HuH-7.5 (cell line): ENCODE measurements around the gene NPC1.

Experiments used
- DNase-seq: peaks from one replicate; pipeline ENCODE4 v3.0.0; 2011; ENCODE audit warnings: low spot score

NPC1 gene

DNA sequence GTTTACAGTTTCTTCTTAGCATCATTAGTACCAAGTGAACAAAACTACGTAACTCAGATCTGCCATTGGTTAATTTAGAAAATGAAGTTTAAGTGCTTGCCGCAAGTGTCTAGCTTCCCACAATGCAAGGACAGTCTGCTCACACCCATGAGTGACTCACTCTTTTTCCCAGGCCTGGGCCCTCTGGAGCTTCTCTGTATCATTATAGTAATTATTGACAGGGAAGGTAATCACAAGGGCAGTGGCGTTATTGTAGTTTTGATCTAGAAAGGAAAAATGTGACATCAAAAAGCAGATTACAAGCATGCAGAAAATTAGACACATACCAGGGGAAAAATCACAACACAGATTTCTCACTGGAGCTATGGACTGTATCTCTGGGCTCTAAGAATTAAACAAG lies 38.5 kb downstream of the NPC1 start:
- DNase-seq = no peak

DNA sequence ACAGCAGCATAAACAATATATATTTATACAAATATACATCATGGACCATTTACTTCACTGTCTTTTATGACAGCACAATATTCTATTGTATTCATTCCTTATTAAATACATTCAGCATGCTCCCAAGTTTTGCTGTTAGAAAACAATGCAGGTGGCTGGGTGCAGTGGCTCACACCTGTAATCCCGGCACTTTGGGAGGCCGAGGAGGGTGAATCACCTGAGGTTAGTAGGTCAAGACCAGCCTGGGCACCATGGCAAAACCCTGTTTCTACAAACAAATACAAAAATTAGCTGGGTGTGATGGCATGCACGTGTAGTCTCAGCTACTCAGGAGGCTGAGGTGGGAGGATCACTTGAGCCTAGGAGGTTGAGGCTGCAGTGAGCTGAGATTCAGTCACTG lies 39.0 kb downstream of the NPC1 start:
- DNase-seq = no peak

DNA sequence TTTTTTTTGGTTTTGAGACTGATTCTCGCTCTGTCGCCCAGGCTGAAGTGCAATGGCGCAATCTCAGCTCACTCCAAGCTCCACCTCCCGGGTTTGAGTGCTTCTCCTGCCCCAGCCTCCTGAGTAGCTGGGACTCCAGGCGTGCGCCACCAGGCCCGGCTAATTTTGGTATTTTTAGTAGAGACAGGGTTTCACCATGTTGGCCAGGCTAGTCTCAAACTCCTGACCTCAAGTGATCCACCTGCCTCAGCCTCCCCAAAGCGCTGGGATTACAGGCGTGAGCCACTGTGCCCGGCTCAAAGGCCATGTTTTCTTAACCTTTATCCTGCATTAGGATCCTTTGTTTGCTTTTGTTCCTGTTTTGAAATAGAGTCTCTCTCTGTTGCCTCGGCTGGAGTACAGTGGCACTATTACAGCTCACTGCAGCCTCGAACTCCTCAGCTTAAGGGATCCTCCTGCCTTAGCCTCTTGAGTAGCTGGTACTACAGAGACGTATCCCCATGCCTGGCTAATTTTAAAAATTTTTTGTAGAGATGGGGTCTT lies 41.0 kb downstream of the NPC1 start:
- no peak for DNase-seq

DNA sequence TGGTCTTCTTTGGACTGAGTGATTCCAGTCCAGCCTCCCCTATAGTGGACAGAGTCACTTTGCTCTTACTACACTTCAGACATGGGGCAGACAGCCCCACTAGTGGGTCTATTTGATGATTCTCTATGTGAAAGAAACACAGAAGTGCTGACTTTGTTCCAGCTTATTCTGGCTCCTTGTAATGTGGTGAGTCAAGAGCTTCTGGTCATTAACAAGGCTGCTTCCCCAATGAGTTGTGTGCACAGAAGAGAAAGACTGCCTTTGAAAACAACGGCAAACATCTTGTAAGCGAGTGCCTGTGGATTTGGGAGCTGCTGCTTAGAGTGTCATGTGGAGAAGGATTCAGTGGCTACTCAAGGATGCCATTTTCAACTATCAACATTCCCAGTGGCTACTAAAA lies 43.8 kb downstream of the NPC1 start:
- no peak for DNase-seq

DNA sequence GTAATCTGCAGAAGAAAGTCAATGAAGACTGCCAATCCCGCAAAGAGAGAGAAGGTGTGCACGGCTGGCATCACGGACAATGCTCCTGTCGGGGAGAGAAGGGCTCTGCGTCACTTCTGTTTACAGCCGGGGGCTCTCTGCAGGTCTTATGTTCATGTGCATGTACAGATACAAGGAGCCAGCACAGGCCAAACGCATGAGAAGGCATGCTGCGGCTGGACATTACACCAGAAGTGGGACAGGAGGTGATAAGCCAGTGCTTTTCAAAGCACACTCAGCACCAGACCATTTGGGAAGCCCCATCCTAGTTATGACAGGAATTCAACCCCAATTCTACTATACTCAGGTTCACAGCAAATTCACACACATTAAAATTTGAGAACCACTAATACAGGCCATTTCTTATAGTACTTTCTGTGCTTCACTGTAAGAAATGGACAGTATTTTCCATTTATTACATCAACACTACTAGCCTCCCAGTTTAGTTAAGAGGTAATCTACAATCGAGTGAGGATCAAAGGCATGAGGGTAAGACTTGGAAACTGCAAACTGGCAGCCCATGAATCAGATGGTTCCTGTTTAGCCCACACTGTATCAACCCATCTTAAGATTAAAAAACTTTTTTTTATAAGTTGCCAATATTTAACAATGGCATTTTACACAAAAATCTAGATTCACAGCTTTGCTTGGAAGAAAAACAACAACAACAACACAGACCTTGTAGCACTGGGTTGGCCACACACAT lies 44.8 kb downstream of the NPC1 start:
- DNase-seq = no peak

DNA sequence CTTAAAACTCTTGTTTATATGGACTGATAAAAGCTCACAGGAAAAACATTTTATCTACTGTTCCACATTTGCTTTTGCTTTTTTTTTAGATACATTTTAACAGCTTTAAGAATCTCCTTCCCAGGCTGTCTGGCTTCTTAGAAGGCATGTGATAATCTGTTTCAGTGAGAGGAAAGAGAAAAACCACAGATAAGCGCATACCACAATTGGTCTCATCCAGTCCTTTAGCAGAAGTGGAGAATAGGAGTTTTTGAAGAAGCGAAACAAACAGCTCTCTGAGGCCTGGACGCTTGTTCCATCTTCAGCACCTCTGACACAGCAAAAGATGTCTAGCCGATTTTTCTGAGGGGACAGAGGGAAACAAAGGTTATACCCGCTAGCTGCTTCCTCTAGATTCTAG lies 45.4 kb downstream of the NPC1 start:
- DNase-seq = no peak

DNA sequence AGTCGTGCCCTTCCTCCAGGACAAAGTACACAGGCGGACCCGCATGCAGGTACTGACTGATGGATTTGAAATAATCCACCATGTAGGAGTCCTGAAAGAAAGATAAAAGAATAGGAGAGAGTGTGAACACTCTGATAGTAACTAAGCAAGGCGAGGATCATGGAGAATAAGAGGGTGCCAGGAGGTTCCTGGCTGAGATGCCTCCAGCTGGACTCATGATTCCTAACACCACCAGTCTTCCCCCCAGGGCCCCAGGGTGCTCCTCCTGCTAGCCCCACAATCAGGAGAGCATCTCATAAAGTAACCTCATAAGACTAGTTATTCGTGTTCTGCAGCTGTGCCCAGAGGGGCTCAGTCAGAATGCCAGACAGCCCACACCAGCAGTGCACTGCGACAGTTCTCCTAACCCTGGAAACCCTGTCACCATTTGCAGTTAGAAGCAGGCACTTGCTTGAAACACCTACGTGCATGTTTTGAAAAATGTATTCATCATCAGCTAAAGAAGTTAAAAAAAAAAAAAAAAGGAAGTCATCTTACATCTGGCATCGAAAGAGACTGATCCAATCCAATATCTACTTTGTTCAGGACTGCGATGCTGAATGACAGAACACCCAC lies 46.3 kb downstream of the NPC1 start:
- DNase-seq = no peak

DNA sequence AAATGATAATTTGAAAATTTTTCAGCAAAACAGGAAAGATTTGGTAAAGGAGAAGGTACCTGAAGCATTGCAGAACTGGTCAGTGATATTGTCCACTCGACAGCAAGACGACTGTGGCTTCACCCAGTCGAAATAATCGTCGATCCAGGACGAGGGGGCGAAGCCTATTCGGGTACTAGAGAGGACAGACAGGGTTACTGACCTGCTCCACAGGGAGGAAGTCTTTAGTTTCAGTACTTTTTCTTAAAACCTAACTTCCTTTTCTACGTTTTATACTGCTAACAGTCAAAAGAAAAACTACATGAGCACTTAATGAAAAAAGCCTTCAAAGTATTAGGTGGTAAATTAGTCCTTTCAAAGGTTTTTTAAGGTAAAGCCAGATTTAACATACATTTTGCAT lies 47.0 kb downstream of the NPC1 start:
- no peak for DNase-seq

DNA sequence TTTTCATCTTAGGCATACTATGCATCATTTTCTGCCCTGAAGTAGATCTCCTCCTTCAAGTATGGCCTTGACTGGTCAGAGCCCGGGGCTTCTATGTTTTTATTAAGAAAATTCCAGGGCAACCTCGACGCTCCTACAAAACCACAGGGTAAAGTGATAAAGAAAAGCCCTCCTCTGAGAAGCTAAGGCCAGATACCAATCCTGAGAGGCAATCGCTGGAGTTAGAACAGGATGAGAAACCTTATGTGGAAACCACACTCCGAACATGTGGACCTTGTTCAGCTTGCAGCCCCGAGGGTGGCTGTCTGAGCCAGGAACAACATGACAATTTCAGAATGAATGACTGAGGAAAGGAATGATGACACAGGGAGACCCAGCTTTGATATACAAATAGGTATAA lies 47.4 kb downstream of the NPC1 start:
- no peak for DNase-seq

DNA sequence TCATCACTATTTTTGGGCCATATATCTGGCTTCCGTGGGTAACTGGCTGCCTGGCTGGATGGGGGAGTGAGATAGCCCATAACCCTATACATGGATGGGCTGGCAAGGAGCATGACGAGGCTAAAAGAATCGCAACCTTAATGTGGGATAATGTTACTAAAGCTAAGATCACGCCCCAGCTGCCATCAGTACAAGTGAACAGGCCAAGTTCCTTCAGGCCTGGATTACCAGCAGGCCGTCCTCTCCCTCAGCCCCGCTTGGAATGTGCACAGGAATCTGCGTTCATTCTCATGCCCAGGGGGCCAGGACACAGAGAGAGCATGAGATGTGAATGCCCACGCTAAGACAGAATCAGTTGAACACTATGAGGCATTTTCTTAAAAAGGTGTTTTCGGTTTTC lies 48.3 kb downstream of the NPC1 start:
- DNase-seq = no peak

DNA sequence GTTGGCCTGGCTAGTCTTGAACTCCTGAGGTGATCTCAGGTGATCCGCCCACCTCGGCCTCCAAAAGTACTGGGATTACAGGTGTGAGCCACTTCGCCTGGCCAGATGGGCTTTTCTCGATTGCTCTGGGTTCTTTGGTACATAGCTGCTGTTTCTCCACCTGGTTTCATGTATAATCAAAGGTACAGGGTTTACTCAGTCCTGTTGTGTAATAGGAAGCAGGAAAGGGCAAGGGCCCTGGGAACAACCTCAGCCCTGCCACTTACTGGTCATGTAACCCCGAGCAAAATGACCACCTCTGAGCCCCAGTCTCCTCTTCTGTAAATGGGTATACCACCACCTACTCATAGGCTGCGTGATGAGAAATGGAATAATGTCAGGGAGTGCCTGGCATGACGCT lies 49.0 kb downstream of the NPC1 start:
- DNase-seq = no peak

DNA sequence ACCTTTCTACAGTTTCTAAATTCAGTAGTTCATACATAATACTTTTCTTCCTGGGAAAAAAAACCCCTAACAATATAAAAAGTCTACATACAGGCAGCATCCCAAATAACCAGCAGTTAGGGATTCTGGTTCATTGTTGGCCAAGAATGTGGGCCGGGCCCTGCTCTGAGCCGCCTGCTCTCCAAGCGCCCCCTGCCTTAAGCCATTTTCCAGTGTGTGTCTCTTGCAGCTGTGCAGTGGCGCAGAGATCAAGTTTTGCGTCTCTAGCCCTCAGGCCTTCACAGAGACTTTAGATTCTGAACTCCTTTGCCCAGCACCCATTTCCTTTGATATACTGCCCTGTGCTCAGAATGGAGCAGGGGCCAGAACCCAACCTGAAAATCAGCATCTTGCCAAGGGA lies 50.1 kb downstream of the NPC1 start:
- no peak for DNase-seq

DNA sequence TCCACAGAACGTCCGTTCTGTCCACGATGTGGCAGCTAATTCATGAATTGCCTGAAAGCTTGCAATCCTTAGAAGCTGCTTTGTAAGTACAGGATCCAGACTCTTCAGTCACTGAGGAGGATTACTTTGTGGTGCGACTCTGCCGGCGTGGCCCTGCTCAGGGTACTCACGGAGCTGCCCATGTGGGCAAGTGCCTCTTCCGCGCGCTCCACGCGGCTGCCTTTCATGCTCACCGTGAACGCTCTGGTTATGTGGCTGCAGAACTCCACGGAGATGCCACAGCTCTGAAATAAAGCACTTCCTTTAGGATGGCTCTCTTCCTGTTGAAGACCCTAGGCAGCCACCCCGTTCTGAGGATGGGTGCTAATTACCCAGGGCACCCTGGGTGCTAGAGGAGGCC lies 52.0 kb downstream of the NPC1 start:
- DNase-seq = no peak

DNA sequence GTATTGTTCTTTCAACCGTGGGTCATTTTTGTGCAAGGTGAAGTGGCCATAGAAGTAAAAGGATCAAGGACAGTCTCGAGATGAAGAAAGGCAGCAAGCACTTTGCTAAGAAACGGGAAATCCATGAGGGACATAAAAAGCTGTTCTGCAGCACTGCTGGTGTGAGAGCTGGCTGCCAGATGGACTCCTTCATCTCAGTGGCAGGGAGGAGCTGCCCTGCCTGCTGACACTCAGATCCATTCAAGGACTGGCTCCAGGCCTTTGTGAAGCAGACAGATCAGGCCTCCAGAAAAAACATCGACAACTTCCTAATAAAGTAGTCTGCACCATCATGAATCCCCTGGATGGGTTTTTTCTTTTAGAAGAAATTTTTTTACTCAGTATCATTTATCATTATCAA lies 53.5 kb downstream of the NPC1 start:
- no peak for DNase-seq

DNA sequence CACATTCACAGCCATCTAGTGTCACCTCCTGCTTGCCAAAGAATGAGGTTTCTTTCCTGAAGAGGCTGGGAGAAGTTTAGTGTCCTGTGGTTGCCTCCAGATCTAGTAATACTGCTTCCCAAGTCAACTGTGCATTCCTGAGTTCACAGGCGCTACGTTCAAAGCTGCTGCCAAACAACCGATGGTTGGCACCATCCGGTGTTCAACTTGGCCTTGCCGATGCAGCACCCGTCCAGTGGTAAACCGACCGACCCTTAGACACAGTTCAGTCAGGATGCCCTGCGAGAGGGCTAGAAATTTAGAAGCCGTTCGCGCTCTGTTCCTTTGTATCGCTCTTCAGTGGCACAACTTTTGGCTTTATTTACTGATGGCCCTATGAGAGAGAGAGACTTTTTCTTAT lies 54.4 kb downstream of the NPC1 start:
- no peak for DNase-seq

DNA sequence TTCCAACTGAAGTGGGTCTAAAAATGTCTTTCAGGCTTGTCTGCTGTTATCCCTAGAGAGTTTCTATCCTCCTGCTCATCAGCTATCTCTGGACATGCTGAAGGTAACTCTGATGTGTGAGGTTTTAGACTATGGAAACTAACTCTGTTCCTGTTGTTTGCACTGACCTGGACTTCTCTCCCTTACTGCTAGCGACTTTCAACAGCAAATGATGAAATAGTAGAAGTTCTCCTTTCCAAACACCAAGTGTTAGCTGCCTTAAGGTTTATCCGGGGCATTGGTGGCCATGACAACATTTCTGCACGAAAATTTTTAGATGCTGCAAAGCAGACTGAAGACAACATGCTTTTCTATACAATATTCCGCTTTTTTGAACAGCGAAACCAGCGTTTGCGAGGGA lies 56.1 kb downstream of the NPC1 start:
- DNase-seq = no peak

DNA sequence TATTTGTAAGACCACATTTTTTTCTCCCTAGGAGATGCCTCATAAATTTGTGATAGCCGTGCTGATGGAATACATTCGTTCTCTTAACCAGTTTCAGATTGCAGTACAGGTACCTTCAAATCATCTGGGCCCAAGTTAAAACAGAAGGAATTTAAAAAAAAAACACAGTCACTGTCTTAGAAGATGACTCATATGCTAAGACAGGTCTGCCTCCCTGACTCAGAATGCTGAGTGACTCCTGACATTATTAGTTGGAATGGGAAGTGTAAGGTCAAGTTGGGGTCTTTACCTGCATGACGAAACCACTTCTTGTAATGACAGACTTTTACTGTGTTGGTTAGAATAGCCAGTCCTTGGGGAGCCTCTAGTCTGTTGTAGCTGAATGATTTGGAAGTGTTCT lies 56.7 kb downstream of the NPC1 start:
- DNase-seq = no peak

DNA sequence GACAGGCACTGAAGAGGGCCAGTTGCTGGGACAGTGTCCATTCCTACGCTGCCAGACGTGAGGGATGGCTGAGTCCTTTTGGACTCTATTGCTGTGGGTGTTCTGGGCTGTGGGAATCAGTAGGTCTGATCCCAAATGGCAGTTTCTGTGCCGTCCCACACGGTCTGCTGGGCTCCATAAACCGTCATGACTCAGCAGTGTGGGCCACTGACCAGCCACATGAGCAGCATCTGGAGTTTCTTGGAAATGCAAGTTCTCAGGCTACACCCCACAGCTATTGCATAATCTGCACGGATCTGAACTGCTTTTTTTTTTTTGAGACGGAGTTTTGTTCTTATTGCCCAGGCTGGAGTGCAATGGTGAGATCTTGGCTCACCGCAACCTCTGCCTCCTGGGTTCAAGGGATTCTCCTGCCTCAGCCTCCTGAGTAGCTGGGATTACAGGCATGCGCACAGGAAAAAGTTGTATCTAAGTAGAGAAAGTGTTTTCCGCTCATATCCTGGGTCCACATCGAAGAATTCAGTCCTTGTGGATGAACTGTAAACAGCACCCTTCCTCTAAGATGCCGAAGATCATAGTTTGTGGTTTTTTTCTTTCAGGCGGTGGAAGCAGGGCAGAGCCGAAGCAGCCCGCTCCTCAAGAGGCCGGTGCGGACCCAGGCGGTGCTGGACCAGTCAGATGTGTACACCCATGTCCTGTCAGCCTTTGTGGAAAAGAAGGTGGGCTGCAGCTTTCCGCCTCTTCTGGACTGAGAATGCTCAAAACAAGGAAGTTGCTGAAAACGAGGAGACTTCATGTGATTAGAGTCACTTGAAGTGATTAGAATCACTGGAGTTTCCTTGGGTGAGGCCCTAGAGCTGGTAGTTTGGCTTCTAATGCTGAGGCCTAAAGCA lies 57.5 kb downstream of the NPC1 start:
- no peak for DNase-seq

DNA sequence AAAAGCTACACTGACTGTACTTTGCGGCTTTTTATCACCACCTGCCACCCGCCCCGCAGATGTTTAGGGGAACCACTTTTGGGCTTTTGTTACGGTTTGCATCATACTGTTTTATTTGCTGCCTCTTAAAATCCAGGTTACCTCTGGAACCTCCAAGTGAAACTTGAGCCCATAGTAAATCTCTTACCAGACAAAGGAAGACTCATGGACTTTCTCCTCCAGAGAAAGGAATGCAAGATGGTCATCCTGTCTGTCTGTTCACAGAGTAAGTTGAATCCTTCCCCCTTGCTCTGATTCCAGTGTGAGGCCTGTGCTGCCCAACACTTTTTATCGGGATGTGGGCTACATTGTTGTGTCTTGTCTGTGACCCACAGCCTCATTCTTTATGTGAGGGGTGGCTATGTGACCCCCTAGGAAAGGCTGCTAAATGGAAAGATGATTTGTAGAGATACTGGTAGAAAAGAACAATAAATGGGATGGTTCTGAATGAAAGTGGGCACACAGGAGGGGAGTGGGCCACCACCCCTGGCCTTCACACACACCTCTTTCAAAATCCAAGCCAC lies 59.7 kb downstream of the NPC1 start:
- DNase-seq = no peak

DNA sequence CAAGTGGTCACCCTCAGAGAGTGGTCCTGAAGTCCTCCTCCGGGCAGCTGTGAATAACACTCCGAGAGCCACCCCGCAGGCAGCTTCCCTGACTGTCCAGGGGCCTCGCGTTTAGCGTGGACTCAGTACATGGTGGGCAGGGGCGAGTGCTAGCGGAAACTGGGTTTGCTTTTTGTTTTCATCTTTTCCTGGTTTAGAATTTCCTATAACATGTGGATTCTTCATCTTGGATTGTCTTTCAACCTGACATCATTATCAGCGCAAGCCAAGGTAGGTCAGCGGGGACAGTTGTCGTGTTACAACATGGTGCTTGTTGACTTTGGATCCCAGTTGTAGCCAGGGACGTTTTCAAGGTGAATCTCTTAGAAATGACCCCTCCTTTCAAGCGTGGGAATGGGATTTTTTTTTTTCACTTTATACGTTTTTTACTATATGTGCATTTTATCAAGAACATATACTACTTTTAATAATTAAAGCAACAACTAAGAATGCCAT lies 62.0 kb downstream of the NPC1 start:
- no peak for DNase-seq

DNA sequence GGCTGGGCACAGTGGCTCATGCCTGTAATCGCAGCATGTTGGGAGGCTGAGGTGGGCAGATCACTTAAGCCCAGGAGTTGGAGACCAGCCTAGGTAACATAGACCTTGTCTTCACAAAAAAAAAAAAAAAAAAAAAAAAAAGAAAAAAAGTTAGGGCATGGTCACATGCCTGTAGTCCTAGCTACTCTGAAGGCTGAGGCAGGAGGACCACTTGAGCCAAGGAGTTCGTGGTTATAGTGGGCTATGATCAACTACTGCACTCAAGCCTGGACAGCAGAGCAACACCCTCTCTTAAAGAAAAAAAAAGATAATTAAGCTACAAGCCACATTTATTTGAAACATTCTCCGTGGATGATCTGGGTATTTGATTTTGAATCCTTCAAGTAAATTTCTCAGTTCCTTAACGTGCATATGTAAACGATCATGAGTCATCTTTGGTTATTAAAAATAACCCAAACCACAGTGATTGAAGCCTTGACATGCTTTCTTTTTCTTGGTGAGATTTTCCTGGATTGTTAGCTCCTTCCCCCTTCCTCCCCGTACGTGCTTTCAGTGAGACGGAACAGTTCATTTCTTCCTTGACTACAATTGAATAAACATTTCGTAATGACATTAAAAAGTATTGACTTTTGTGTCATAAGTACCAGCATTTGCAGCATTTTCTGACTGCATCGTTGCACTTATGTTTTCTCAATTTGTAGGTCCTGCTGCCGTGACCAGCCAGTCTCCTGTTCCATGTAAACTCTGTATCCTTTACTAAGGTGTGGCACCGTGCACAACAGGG lies 62.7 kb downstream of the NPC1 start:
- no peak for DNase-seq

DNA sequence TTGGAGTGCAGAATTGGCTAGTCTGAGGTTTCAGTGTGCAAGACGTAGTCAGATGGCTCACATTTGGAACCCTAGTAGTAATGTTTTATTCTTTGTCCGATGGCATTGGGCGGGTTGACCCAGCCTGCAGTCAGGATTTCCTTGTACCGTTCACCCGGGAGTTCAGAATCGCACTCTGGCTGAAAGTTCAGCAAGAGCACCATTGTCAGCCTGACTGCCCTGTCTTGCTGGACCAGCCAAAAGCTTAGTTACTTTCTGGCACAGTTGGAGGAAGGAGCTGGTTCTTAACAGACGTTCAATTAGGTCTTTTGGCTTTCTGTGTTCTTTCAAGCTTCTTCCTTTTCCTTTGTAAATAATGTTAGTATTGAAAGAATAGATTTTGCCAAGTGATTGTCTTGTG lies 64.4 kb downstream of the NPC1 start:
- no peak for DNase-seq
